ENCODE data around the gene SEMA6A.

SEMA6A gene

DNA sequence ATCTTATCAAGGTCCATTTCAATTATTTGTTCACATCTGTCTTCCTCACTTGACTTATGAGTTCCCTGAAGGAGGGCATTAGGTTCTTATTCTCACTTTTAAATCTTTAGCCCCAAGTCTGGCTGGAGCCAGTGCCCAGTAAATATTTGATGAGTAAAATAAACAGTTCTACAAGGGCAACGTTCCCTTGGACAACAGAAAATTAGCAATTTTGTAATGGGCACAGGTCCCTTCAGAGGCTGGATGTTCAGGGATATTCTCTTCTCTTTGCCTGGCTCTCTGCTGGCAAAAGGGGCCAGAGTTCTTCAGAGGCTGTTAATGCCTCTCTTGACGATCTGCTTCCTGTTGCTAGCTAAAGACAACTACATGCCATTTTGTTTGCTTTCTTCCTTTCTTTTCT, 149.7 kb downstream of the SEMA6A start:
- TF ChIP-seq, protein P1, sequence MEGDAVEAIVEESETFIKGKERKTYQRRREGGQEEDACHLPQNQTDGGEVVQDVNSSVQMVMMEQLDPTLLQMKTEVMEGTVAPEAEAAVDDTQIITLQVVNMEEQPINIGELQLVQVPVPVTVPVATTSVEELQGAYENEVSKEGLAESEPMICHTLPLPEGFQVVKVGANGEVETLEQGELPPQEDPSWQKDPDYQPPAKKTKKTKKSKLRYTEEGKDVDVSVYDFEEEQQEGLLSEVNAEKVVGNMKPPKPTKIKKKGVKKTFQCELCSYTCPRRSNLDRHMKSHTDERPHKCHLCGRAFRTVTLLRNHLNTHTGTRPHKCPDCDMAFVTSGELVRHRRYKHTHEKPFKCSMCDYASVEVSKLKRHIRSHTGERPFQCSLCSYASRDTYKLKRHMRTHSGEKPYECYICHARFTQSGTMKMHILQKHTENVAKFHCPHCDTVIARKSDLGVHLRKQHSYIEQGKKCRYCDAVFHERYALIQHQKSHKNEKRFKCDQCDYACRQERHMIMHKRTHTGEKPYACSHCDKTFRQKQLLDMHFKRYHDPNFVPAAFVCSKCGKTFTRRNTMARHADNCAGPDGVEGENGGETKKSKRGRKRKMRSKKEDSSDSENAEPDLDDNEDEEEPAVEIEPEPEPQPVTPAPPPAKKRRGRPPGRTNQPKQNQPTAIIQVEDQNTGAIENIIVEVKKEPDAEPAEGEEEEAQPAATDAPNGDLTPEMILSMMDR (IDR thresholded peaks at IDR 0.05; ENCODE audit: control insufficient read depth, insufficient read depth, low read depth, low read length, missing control alignments) = no peak
- no peak for DNase-seq (ENCODE audit: low read depth)
- H3K4me3 ChIP-seq (ENCODE audit: control insufficient read depth, low read depth, low read length) = no peak overlapping the region

DNA sequence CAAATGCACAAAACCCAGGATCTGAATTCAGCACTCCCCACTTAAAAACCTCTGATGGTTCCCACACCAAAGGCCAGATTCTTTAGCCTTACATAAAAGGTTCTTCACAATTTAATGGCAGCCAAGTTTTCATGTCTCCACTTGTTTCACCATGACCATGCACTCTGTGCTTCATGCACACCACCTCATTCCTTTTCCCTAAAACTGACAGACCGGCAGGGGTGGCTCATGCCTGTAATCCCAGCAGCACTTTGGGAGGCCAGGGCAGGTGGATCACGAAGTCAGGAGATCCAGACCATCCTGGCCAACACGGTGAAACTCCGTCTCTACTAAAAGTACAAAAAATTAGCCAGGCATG, 150.4 kb downstream of the SEMA6A start:
- TF ChIP-seq, protein P1 (IDR thresholded peaks at IDR 0.05; ENCODE audit: control insufficient read depth, insufficient read depth, low read depth, low read length, missing control alignments) = no peak
- no peak for DNase-seq (ENCODE audit: low read depth)
- H3K4me3 ChIP-seq (ENCODE audit: control insufficient read depth, low read depth, low read length) = no peak overlapping the region

DNA sequence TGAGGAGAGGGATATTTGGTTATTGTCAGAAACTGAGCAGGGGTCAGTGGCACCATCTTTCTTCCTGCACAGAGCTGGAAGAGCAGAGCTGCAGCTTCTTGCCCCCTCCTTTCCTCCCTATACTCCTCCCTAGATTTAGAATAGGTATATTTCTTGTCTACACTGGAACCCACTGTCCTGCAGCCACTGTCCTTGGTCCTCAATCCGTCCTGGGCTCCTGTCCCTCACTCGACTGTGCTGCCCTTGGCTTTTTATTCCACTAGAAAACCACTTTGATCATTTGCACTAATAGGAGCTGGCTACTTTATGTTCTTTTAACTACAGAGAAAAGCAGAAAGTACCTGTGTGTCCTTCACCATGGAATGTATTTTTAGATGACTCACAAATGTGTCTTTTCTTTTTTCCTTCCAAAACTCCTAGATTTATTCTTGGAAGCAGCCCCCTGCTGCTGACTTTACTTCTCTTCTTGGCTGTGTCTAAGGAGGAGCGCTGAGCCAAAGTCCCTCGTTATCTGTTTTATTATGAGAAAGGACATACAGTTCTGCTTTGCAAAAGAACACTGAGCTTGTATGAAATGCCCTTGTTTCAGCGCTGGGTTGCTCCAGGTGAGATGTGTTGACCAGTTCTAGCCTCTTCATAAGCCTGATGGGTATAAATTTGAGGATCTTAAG, 150.9 kb downstream of the SEMA6A start:
- H3K4me3 ChIP-seq (ENCODE audit: control insufficient read depth, low read depth, low read length) = no peak overlapping the region
- TF ChIP-seq, protein P1 (IDR thresholded peaks at IDR 0.05; ENCODE audit: control insufficient read depth, insufficient read depth, low read depth, low read length, missing control alignments) = no peak
- no peak for DNase-seq (ENCODE audit: low read depth)

DNA sequence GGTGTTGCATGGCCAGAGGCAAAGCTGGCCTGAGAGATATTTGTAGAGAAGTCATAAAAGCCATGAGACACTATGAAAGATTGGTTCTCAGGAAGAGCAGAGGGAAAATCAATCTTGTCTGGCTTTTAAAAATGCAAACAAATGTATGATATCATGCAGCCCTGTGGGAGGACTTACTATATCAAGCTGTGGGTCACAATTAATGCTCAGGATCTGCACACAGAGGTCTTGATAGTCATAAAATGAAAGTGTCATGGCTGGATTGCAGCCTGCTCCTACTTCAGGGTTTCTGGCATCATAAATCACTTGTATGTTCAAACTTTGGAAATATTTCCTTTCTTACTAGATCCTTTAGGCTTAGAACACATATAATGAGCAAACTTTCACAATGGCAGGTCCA, 151.5 kb downstream of the SEMA6A start:
- no peak for DNase-seq (ENCODE audit: low read depth)
- no peak overlapping the region for H3K4me3 ChIP-seq (ENCODE audit: control insufficient read depth, low read depth, low read length)
- TF ChIP-seq, protein P1 (IDR thresholded peaks at IDR 0.05; ENCODE audit: control insufficient read depth, insufficient read depth, low read depth, low read length, missing control alignments) = no peak

DNA sequence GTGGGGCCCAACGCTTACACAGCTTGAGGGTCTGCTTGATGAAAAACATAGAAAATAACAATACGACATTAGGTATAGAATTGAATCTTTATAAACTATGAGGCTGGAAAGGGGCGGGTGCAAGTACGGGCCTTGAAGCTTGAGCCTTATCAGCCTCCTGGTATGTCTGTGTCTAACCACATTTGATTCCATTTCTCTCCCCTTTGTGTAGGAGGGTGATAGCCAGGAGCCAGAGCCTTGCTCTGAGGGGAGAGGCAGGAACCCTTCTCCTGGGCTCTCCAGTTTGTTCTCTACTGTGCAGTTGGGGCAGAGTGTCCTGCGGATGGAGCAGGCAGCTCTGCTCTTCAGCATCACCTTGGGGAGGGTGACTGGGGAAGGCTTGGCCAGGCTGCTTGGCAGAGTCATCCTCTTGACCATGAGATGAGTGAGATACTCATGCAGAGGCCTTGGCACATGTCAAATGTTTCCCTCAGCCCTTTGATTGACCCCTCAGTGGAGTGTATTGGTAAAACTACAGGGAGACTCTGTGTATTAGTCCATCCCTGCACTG, 153.5 kb downstream of the SEMA6A start:
- no peak overlapping the region for H3K4me3 ChIP-seq (ENCODE audit: control insufficient read depth, low read depth, low read length)
- no peak for DNase-seq (ENCODE audit: low read depth)
- TF ChIP-seq, protein P1 (IDR thresholded peaks at IDR 0.05; ENCODE audit: control insufficient read depth, insufficient read depth, low read depth, low read length, missing control alignments) = no peak

DNA sequence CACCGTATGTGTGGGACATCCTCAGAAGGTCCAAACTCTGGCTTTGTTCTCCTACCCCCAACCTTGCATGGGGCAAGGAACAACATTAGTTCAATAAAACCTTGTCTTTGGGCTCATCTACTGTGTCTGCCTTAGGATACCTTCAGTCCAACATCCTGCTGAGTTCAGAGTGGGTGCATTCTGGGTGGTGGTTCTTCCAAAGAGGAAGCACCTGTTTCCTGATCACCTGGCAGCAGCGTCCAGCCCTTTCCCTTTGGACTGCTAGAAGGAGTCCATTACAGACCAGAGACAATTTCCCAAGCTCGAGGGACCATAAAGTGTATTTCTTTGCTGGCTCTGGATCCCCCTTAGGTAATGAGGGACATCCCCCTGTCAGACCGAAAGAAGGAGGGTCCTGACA, 154.1 kb downstream of the SEMA6A start:
- DNase-seq (ENCODE audit: low read depth) = no peak
- TF ChIP-seq, protein P1 (IDR thresholded peaks at IDR 0.05; ENCODE audit: control insufficient read depth, insufficient read depth, low read depth, low read length, missing control alignments) = no peak
- H3K4me3 ChIP-seq (ENCODE audit: control insufficient read depth, low read depth, low read length) = no peak overlapping the region

Measured in AG09309 (cell line).